ENCODE measurements around the gene NOTUM. TPM values are rescaled to one million over a fixed set of nuclear protein-coding genes. Genes with fewer than 3 reads are reported as not detected.
A peak's percentile ranks its signal among the peaks of the same experiment; 100 is the strongest.

NOTUM gene
- total RNA-seq, 2 experiments from 2014 or later: 0.88 to 4.4 TPM

- no peak overlapping the region for H3K4me2 ChIP-seq (ENCODE audit: low read length)
- no peaks in the 10 kb centered on the region for H3K9me2 ChIP-seq (ENCODE audit: insufficient read depth, low read length)
- H3K4me1 ChIP-seq (ENCODE audit: insufficient read depth, low read length, poor library complexity, severe bottlenecking): peaks cover 18% of the 10 kb centered on the region
- no TSS peak for BruUV-seq (replicated peaks)
- H3K27ac ChIP-seq (ENCODE audit: low read depth, low read length, poor library complexity, severe bottlenecking): no peak overlapping the region
- no peak overlapping the region for H2AFZ ChIP-seq (ENCODE audit: low read length)
- DNase-seq (ENCODE audit: low spot score): no peak
- intact Hi-C loops (cut with micrococcal nuclease; ENCODE audit: unreplicated experiment): no loop called here
- POLR2A ChIA-PET: no interaction called here
- no peak overlapping the region for H3K4me3 ChIP-seq (ENCODE audit: low read depth, low read length, poor library complexity, severe bottlenecking)
- no peak for TF ChIP-seq CTCF (conservative IDR thresholded peaks at IDR 0.05; ENCODE audit: low read length)
- TF ChIP-seq EZH2phosphoT487 (IDR thresholded peaks at IDR 0.05; ENCODE audit: borderline replicate concordance, low read depth, low read length): no peak
- no peaks in the 10 kb centered on the region for H3K79me2 ChIP-seq (ENCODE audit: insufficient read depth, low read depth, low read length)
- H3K9me3 ChIP-seq (ENCODE audit: low read length): no peaks in the 10 kb centered on the region
- no peaks in the 10 kb centered on the region for H4K20me1 ChIP-seq (ENCODE audit: insufficient read depth, low read length)
- H3K36me3 ChIP-seq (ENCODE audit: insufficient read depth, low read length): no peaks in the 10 kb centered on the region
- CTCF ChIA-PET (ENCODE audit: unreplicated experiment): no interaction called here
These were observed 823 bp upstream of the NOTUM start for GRCh38 chr17:81961521-81962498.

- H3K4me3 ChIP-seq (ENCODE audit: low read depth, low read length, poor library complexity, severe bottlenecking): peak overlapping the region; percentile 58
- no peak for DNase-seq (ENCODE audit: low spot score)
- no peaks in the 10 kb centered on the region for H3K36me3 ChIP-seq (ENCODE audit: insufficient read depth, low read length)
- H4K20me1 ChIP-seq (ENCODE audit: insufficient read depth, low read length): no peaks in the 10 kb centered on the region
- no peak for TF ChIP-seq EZH2phosphoT487 (IDR thresholded peaks at IDR 0.05; ENCODE audit: borderline replicate concordance, low read depth, low read length)
- no peak for TF ChIP-seq CTCF (conservative IDR thresholded peaks at IDR 0.05; ENCODE audit: low read length)
- peaks cover 11% of the 10 kb centered on the region for H3K4me1 ChIP-seq (ENCODE audit: insufficient read depth, low read length, poor library complexity, severe bottlenecking)
- intact Hi-C loops (cut with micrococcal nuclease; ENCODE audit: unreplicated experiment): no loop called here
- no peaks in the 10 kb centered on the region for H3K9me2 ChIP-seq (ENCODE audit: insufficient read depth, low read length)
- H2AFZ ChIP-seq (ENCODE audit: low read length): peak overlapping the region; percentile 71
- POLR2A ChIA-PET: no interaction called here
- H3K9me3 ChIP-seq (ENCODE audit: low read length): no peaks in the 10 kb centered on the region
- no TSS peak for BruUV-seq (replicated peaks)
- no peak overlapping the region for H3K27ac ChIP-seq (ENCODE audit: low read depth, low read length, poor library complexity, severe bottlenecking)
- H3K79me2 ChIP-seq (ENCODE audit: insufficient read depth, low read depth, low read length): no peaks in the 10 kb centered on the region
- CTCF ChIA-PET (ENCODE audit: unreplicated experiment): interaction anchor here (1.1 kb wide), 1 partner anchor 28 kb away, joined by 3 read pairs; no protein-coding TSS in a partner anchor
- peak overlapping the region; percentile 61 for H3K4me2 ChIP-seq (ENCODE audit: low read length)
These were observed 643 bp downstream of the NOTUM start for GRCh38 chr17:81960130-81960958.
